Left ventricle myocardium inferior (tissue), 1 donor: ENCODE data around the gene NTMT1. TPM values are rescaled to one million over a fixed set of nuclear protein-coding genes. Genes with fewer than 3 reads are reported as not detected.
A peak's percentile ranks its signal among the peaks of the same experiment; 100 is the strongest.

Experiments
- DNase-seq: peaks from one replicate; pipeline ENCODE4 v3.0.0-alpha.2; 2020
- H3K27ac ChIP-seq: fragments of 200-600 bp; replicated peaks from 2 replicates; pipeline ENCODE4 v1.8.0; 2021
- H3K27me3 ChIP-seq: fragments of 200-600 bp; 2 replicates; pipeline ENCODE4 v1.8.0; 2021; ENCODE audit warnings: low read depth
- H3K36me3 ChIP-seq: fragments of 200-600 bp; 2 replicates; pipeline ENCODE4 v1.8.0; 2021
- H3K4me1 ChIP-seq: fragments of 200-600 bp; 2 replicates; pipeline ENCODE4 v1.8.0; 2021
- H3K4me3 ChIP-seq: fragments of 200-600 bp; 2 replicates; pipeline ENCODE4 v1.8.0; 2021; ENCODE audit warnings: mild to moderate bottlenecking, moderate library complexity
- H3K9me3 ChIP-seq: fragments of 200-600 bp; replicated peaks from 2 replicates; pipeline ENCODE4 v1.8.0; 2021
- CTCF ChIP-seq: fragments of 200-600 bp; IDR thresholded peaks from 2 replicates; pipeline ENCODE4 v1.8.0; 2021; ENCODE audit warnings: antibody characterized with exemption, mild to moderate bottlenecking, borderline replicate concordance
- intact Hi-C: fragments of 100-400 bp; cut with micrococcal nuclease; formaldehyde crosslinking; loops from one replicate; pipeline ENCODE4 v1.11.0; 2022
- total RNA-seq: library from RNA; stranded (reverse); fragmentation: NEBNext Ultra II Directional; extraction: Animal tissue kit (Norgen Biotek cat#: 25700); gene quantifications from one replicate; pipeline ENCODE4 v1.2.1, GENCODE V29; 2021
- donor health status: DM: no; HTN: yes; CAD: no; lungs with severe emphysema.

NTMT1 gene
- total RNA-seq, 1 donor from 2014 or later, result 63.4 TPM

- Histone ChIP-seq H3K4me3 (peak overlapping the region; percentile 99), H3K4me1 (peaks cover 32% of the 10 kb centered on the region), H3K36me3 (peaks cover 36% of the 10 kb centered on the region), H3K27ac (peak overlapping the region; percentile 90), H3K9me3 (no peaks in the 10 kb centered on the region), H3K27me3 (no peaks in the 10 kb centered on the region)
- intact Hi-C loops, result loop anchor here (10.0 kb wide), 1 partner anchor 144 kb away; no protein-coding TSS in a partner anchor
- no peak for DNase-seq
- no peak for TF ChIP-seq CTCF
These were observed 15.1 kb downstream of the NTMT1 start for GRCh38 chr9:129640871-129641749.

GRCh38 chr9:129641750-129642585 lies 16.0 kb downstream of the NTMT1 start, which contains the start of gene ASB6:
Gene ASB6, minus strand, starts transcription at chr9:129642151. Its CDS starts 152 bp downstream, at chr9:129641999.
- no peaks in the 10 kb centered on the region for H3K27me3 ChIP-seq
- H3K27ac ChIP-seq, result peak within 1 kb of the TSS; percentile 90
- no peaks in the 10 kb centered on the region for H3K9me3 ChIP-seq
- peak; percentile 99 for TF ChIP-seq CTCF
- peaks cover 27% of the 10 kb centered on the region for H3K36me3 ChIP-seq
- intact Hi-C loops, result loop anchor here (10.0 kb wide), 1 partner anchor 143 kb away; no protein-coding TSS in a partner anchor
- H3K4me1 ChIP-seq, result peaks cover 32% of the 10 kb centered on the region
- peak within 1 kb of the TSS; percentile 99 for H3K4me3 ChIP-seq
- peak; percentile 98 for DNase-seq

GRCh38 chr9:129643706-129644105 lies 17.7 kb downstream of the NTMT1 start:
- H3K36me3 ChIP-seq, result peaks cover 10% of the 10 kb centered on the region
- no peaks in the 10 kb centered on the region for H3K27me3 ChIP-seq
- no peaks in the 10 kb centered on the region for H3K9me3 ChIP-seq
- H3K4me1 ChIP-seq, result peaks cover 32% of the 10 kb centered on the region
- H3K27ac ChIP-seq, result no peak overlapping the region
- no peak overlapping the region for H3K4me3 ChIP-seq
- no peak for TF ChIP-seq CTCF
- DNase-seq, result no peak
- intact Hi-C loops, result loop anchor here (10.0 kb wide), 1 partner anchor 141 kb away; no protein-coding TSS in a partner anchor

- peaks cover 31% of the 10 kb centered on the region for H3K4me1 ChIP-seq
- peaks cover 5% of the 10 kb centered on the region for H3K27me3 ChIP-seq
- H3K4me3 ChIP-seq, result no peak overlapping the region
- no peak overlapping the region for H3K27ac ChIP-seq
- no peak for DNase-seq
- TF ChIP-seq CTCF, result no peak
- intact Hi-C loops, result loop anchor here (10.0 kb wide), 1 partner anchor 140 kb away; no protein-coding TSS in a partner anchor
- H3K36me3 ChIP-seq, result peaks cover 3% of the 10 kb centered on the region
- H3K9me3 ChIP-seq, result no peaks in the 10 kb centered on the region
These were observed 18.4 kb downstream of the NTMT1 start for GRCh38 chr9:129644365-129644764.

- Histone ChIP-seq H3K4me3 (no peak overlapping the region), H3K36me3 (no peaks in the 10 kb centered on the region), H3K4me1 (peaks cover 25% of the 10 kb centered on the region), H3K27ac (no peak overlapping the region), H3K9me3 (no peaks in the 10 kb centered on the region), H3K27me3 (peaks cover 6% of the 10 kb centered on the region)
- intact Hi-C loops, result loop anchor here (10.0 kb wide), 1 partner anchor 140 kb away; no protein-coding TSS in a partner anchor
- TF ChIP-seq CTCF, result no peak
- DNase-seq, result no peak
These were observed 18.9 kb downstream of the NTMT1 start for GRCh38 chr9:129644902-129645301.
